Kidney tubule cell (primary cell): ENCODE measurements around the gene NRXN3.
A peak's percentile ranks its signal among the peaks of the same experiment; 100 is the strongest.

ENCODE experiments used
- DNase-seq: peaks from one replicate; pipeline ENCODE4 v3.0.0-alpha.2; 2018; ENCODE audit warnings: low spot score

The NRXN3 gene

GRCh38 chr14:78927261-78927660 lies 757.1 kb downstream of the NRXN3 start:
- DNase-seq = no peak

GRCh38 chr14:78933166-78933565 lies 763.0 kb downstream of the NRXN3 start:
- no peak for DNase-seq

GRCh38 chr14:78933948-78934524 lies 763.9 kb downstream of the NRXN3 start:
- DNase-seq = peak; percentile 40

GRCh38 chr14:78946949-78947348 lies 776.8 kb downstream of the NRXN3 start:
- DNase-seq = no peak

- no peak for DNase-seq
These were observed 777.5 kb downstream of the NRXN3 start for GRCh38 chr14:78947681-78948080.

- DNase-seq = peak; percentile 52
These were observed 780.5 kb downstream of the NRXN3 start for GRCh38 chr14:78950649-78951048.

- no peak for DNase-seq
These were observed 781.4 kb downstream of the NRXN3 start for GRCh38 chr14:78951602-78952001.

GRCh38 chr14:78959674-78960264 lies 789.6 kb downstream of the NRXN3 start:
- peak; percentile 72 for DNase-seq

- DNase-seq = peak; percentile 13
These were observed 797.1 kb downstream of the NRXN3 start for GRCh38 chr14:78967111-78967809.

GRCh38 chr14:78968265-78968664 lies 798.1 kb downstream of the NRXN3 start:
- DNase-seq = no peak

GRCh38 chr14:78970677-78971076 lies 800.5 kb downstream of the NRXN3 start:
- no peak for DNase-seq

GRCh38 chr14:78972440-78972839 lies 802.3 kb downstream of the NRXN3 start:
- DNase-seq = no peak

- DNase-seq = peak; percentile 23
These were observed 804.5 kb downstream of the NRXN3 start for GRCh38 chr14:78974691-78975090.

- DNase-seq = no peak
These were observed 805.6 kb downstream of the NRXN3 start for GRCh38 chr14:78975734-78976133.

GRCh38 chr14:78978896-78979295 lies 808.7 kb downstream of the NRXN3 start:
- no peak for DNase-seq

- no peak for DNase-seq
These were observed 812.4 kb downstream of the NRXN3 start for GRCh38 chr14:78982551-78982950.

GRCh38 chr14:78983126-78983525 lies 813.0 kb downstream of the NRXN3 start:
- DNase-seq = no peak

- no peak for DNase-seq
These were observed 815.7 kb downstream of the NRXN3 start for GRCh38 chr14:78985668-78986381.

- no peak for DNase-seq
These were observed 816.8 kb downstream of the NRXN3 start for GRCh38 chr14:78986989-78987388.

GRCh38 chr14:78989221-78989620 lies 819.0 kb downstream of the NRXN3 start:
- DNase-seq = no peak

- DNase-seq = no peak
These were observed 822.7 kb downstream of the NRXN3 start for GRCh38 chr14:78992867-78993266.

GRCh38 chr14:78997811-78998210 lies 827.6 kb downstream of the NRXN3 start:
- DNase-seq = peak; percentile 34

- no peak for DNase-seq
These were observed 839.1 kb downstream of the NRXN3 start for GRCh38 chr14:79009286-79009685.
